Ectodermal cell (in vitro differentiated cells): Measurements from ENCODE around the gene ZHX3.

Experiments
- H3K27ac ChIP-seq: 2 replicates; pipeline ENCODE4 v1.7.0; 2013; ENCODE audit warnings: mild to moderate bottlenecking, low read depth, low read length; ENCODE audit not compliant: insufficient read depth, poor library complexity, severe bottlenecking
- H3K27me3 ChIP-seq: 2 replicates; pipeline ENCODE4 v1.7.0; 2013; ENCODE audit warnings: mild to moderate bottlenecking, low read length; ENCODE audit not compliant: insufficient read depth, control insufficient read depth, poor library complexity, severe bottlenecking
- H3K36me3 ChIP-seq: one replicate; pipeline ENCODE4 v1.7.0; 2013; ENCODE audit warnings: low read length; ENCODE audit not compliant: control insufficient read depth, insufficient read depth
- H3K4me1 ChIP-seq: one replicate; pipeline ENCODE4 v1.7.0; 2013; ENCODE audit warnings: low read length; ENCODE audit not compliant: control insufficient read depth, insufficient read depth
- H3K4me3 ChIP-seq: 2 replicates; pipeline ENCODE4 v1.7.0; 2013; ENCODE audit warnings: low read depth, low read length, control low read depth; ENCODE audit not compliant: insufficient read depth
- H3K9me3 ChIP-seq: 2 replicates; pipeline ENCODE4 v1.7.0; 2013; ENCODE audit warnings: mild to moderate bottlenecking, low read length, moderate library complexity; ENCODE audit not compliant: control insufficient read depth
- WGBS, 2 experiments: methylation state at CpG; one replicate each; pipeline ENCODE4 v1.1.7; 2013; ENCODE audit warnings: missing lambda C conversion rate in 2 of 2; 5-methylcytosine and 5-hydroxymethylcytosine counted together

Gene ZHX3

GRCh38 chr20:41226426-41226825 is 91.1 kb downstream of the ZHX3 start:
- WGBS, 2 experiments = 92 to 95% methylated on average over 1 of the region's 1 CpG
- Histone ChIP-seq H3K27me3 (no peaks in the 10 kb centered on the region), H3K36me3 (no peaks in the 10 kb centered on the region), H3K27ac (no peak overlapping the region), H3K9me3 (no peaks in the 10 kb centered on the region), H3K4me3 (no peak overlapping the region), H3K4me1 (no peaks in the 10 kb centered on the region)

GRCh38 chr20:41225091-41225490 is 92.4 kb downstream of the ZHX3 start:
- Histone ChIP-seq H3K27me3 (no peaks in the 10 kb centered on the region), H3K4me3 (no peak overlapping the region), H3K27ac (no peak overlapping the region), H3K4me1 (no peaks in the 10 kb centered on the region), H3K36me3 (no peaks in the 10 kb centered on the region), H3K9me3 (no peaks in the 10 kb centered on the region)
- WGBS, 2 experiments = 100% methylated on average over 1 of the region's 1 CpG; no CpG with 5 or more reads in 1 of the 2 experiments

GRCh38 chr20:41224281-41224680 is 93.2 kb downstream of the ZHX3 start:
- Histone ChIP-seq H3K36me3 (no peaks in the 10 kb centered on the region), H3K9me3 (no peaks in the 10 kb centered on the region), H3K27ac (no peak overlapping the region), H3K27me3 (no peaks in the 10 kb centered on the region), H3K4me3 (no peak overlapping the region), H3K4me1 (no peaks in the 10 kb centered on the region)
- 96 to 97% methylated on average over 1 of the region's 1 CpG for WGBS, 2 experiments

GRCh38 chr20:41223112-41223511 is 94.4 kb downstream of the ZHX3 start:
- no peak overlapping the region for H3K27ac ChIP-seq
- H3K4me1 ChIP-seq = no peaks in the 10 kb centered on the region
- no peak overlapping the region for H3K4me3 ChIP-seq
- H3K27me3 ChIP-seq = no peaks in the 10 kb centered on the region
- no peaks in the 10 kb centered on the region for H3K9me3 ChIP-seq
- no peaks in the 10 kb centered on the region for H3K36me3 ChIP-seq

GRCh38 chr20:41222703-41223102 is 94.8 kb downstream of the ZHX3 start:
- H3K36me3 ChIP-seq = no peaks in the 10 kb centered on the region
- H3K9me3 ChIP-seq = no peaks in the 10 kb centered on the region
- H3K4me3 ChIP-seq = no peak overlapping the region
- no peaks in the 10 kb centered on the region for H3K27me3 ChIP-seq
- H3K4me1 ChIP-seq = no peaks in the 10 kb centered on the region
- H3K27ac ChIP-seq = no peak overlapping the region

- Histone ChIP-seq H3K4me3 (no peak overlapping the region), H3K4me1 (no peaks in the 10 kb centered on the region), H3K9me3 (no peaks in the 10 kb centered on the region), H3K36me3 (no peaks in the 10 kb centered on the region), H3K27me3 (no peaks in the 10 kb centered on the region), H3K27ac (no peak overlapping the region)
- 100% methylated on average over 1 of the region's 1 CpG; no CpG with 5 or more reads in 1 of the 2 experiments for WGBS, 2 experiments
Measured at GRCh38 chr20:41222296-41222695, 95.2 kb downstream of the ZHX3 start.

GRCh38 chr20:41221614-41222218 is 95.8 kb downstream of the ZHX3 start:
- Histone ChIP-seq H3K9me3 (no peaks in the 10 kb centered on the region), H3K36me3 (no peaks in the 10 kb centered on the region), H3K27me3 (no peaks in the 10 kb centered on the region), H3K27ac (no peak overlapping the region), H3K4me3 (no peak overlapping the region), H3K4me1 (no peaks in the 10 kb centered on the region)
- 93 to 94% methylated on average over 5 of the region's 5 CpGs for WGBS, 2 experiments

GRCh38 chr20:41219824-41220223 is 97.7 kb downstream of the ZHX3 start:
- Histone ChIP-seq H3K4me1 (no peaks in the 10 kb centered on the region), H3K9me3 (no peaks in the 10 kb centered on the region), H3K4me3 (no peak overlapping the region), H3K27me3 (no peaks in the 10 kb centered on the region), H3K36me3 (no peaks in the 10 kb centered on the region), H3K27ac (no peak overlapping the region)
- 93 to 95% methylated on average over 2 of the region's 2 CpGs for WGBS, 2 experiments

- Histone ChIP-seq H3K4me3 (no peak overlapping the region), H3K4me1 (no peaks in the 10 kb centered on the region), H3K27ac (no peak overlapping the region), H3K36me3 (no peaks in the 10 kb centered on the region), H3K27me3 (no peaks in the 10 kb centered on the region), H3K9me3 (no peaks in the 10 kb centered on the region)
- WGBS, 2 experiments = 93 to 100% methylated on average over 1 to 2 of the region's 2 CpGs
Measured at GRCh38 chr20:41218466-41218865, 99.1 kb downstream of the ZHX3 start.

GRCh38 chr20:41217422-41217821 is 100.1 kb downstream of the ZHX3 start:
- Histone ChIP-seq H3K27me3 (no peaks in the 10 kb centered on the region), H3K4me3 (no peak overlapping the region), H3K27ac (no peak overlapping the region), H3K4me1 (no peaks in the 10 kb centered on the region), H3K36me3 (no peaks in the 10 kb centered on the region), H3K9me3 (no peaks in the 10 kb centered on the region)
- WGBS, 2 experiments = 91 to 92% methylated on average over 4 of the region's 5 CpGs

GRCh38 chr20:41214666-41215065 is 102.9 kb downstream of the ZHX3 start:
- Histone ChIP-seq H3K9me3 (no peaks in the 10 kb centered on the region), H3K36me3 (no peaks in the 10 kb centered on the region), H3K27ac (no peak overlapping the region), H3K4me1 (no peaks in the 10 kb centered on the region), H3K4me3 (no peak overlapping the region), H3K27me3 (no peaks in the 10 kb centered on the region)
- WGBS, 2 experiments = 94 to 95% methylated on average over 3 of the region's 3 CpGs
